Inflammatory macrophage (primary cell): Measurements from ENCODE around the gene ATRNL1.
"Not testable (repeated sequence)": the region's sequence is repeated elsewhere in the genome, so short reads cannot be mapped to it uniquely, and the experiment has no call there.

Source experiments
- DNase-seq, 2 donors: peaks; one replicate each; pipeline ENCODE4 v3.0.0-alpha.2; 2020 to 2022

Gene ATRNL1

DNA sequence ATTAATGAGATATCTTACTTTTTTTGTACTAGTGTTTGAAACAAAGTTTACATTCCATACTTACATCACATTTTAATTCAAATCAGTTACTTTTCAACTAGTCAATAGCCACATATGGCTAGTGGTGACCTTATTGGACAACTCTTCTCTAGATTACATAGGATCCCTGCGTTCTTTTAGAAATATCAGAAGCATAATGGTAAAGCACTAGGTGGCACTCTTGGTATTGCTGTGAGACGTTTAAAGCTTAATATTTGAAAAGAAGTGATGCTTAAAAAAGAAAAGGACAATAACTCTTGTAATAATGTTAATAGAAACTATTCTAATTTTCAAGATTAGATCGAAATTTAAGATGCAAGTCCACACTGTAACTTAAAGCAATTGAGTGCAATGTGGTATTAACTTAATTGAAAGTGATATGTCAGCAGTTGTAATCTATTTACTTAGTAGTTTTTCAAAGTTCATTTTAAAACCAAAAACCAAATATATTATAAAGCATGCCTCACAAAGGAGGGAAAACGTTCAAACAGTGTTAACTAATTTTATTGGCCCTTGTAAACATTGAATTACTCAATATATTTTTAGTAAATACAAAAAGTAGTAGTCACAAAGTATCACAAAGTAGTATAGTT, 339.1 kb downstream of the ATRNL1 start:
- no peak for DNase-seq

DNA sequence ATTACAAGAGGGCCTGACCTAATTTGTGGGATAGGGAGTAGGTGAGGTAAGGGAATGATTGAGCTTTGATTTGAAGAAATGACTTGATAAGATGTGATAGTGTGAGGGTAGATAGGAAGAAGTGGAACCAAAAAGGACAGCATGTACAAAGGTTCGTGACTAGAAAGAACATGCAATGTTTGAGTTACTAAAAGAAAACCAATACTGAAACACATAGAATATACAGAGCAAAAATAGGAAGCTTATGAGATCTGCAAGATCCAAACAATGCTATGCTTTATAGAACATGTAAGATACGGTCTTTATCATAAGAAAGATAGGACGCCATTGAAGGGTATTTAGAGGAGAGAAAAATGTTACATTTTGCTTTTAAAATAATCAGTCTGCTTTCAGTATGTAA, 343.8 kb downstream of the ATRNL1 start:
- no peak for DNase-seq

DNA sequence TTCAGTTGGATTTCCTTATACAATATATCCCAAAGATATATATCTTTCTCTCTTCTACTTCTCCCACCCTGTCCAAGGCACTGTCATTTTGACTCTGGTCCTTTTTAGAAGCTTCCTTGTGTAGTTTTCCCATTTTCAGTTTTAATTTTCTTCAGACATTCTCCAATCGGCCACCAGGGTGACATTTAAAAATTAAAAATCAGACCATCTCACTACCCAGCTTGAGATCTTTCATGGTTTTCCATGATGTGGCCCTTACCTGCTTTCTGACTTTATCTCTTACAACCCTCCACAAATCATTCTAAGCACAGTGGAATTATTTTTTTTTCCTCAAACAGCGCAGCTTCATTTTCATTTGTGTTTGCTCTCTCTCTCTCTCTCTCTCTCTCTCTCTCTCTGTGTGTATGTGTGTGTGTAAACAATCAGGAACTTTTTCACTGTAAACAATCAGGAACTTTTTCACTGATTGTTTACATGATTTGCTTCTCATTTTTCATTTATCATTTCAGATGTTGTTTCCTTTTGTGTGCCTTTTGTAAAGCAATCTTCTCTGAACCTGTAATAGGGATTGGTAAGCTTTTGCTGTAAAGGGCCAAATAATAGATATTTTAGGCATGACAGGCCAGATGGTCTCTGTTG, 348.9 kb downstream of the ATRNL1 start:
- no peak for DNase-seq

DNA sequence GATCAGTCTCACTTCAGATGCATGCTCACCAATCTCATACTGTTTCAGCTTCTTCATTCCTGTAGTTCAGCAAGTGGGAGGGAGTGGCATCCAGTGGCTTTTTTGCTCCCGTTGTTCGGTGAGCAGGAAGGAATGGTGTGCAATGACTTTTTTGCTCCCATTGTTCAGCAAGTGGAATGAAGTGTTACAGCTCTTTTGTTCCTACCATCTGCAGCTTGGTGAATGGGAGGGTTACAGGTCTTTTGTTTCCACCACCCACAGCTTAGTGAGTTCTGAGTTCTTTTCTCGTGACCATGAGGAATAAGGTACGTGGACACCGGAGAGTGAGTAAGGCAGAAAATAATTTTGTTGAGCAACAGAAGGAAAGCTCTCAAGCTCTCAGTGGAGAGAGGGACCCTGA, 363.6 kb downstream of the ATRNL1 start:
- DNase-seq: no peak

DNA sequence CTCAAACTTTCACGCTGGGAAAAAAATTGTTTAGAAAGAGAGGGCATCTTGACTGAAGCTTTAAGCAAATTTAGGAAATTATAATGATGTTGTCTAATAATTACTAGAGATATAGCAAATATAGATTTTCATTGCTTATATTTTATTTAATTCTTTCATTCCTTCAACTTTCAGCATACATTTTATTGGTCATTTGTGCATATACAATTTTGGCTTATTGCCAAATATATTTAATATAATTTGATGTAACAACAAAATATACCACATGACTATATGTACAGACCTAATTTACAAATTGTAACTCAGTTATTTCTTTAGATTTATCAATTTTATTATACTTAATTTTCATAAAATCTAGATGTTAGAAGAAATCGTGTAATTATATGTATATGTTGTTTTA, 390.1 kb downstream of the ATRNL1 start:
- DNase-seq: no peak

DNA sequence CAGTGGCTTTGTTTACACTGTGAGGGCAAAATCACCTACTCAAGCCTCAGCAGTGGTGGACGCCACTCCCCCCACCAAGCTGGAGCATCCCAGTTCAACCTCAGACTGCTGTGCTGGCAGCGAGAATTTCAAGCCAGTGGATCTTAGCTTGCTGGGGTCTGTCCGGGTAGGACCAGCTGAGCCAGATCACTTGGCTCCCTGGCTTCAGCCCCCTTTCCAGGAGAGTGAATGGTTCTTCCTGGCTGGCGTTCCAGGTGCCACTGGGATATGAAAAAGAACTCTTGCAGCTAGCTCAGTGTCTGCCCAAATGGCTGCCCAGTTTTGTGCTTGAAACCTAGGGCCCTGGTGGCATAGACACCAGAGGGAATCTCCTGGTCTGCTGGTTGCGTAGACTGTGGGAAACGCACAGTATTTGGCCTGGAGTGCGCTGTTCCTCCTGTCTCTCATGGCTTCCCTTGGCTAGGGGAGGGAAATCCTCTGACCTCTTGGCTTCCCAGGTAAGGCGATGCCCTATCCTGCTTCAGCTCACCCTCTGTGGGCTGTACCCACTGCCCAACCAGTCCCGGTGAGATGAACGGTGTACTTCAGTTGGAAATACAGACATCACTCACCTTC, 398.5 kb downstream of the ATRNL1 start:
- no peak for DNase-seq

DNA sequence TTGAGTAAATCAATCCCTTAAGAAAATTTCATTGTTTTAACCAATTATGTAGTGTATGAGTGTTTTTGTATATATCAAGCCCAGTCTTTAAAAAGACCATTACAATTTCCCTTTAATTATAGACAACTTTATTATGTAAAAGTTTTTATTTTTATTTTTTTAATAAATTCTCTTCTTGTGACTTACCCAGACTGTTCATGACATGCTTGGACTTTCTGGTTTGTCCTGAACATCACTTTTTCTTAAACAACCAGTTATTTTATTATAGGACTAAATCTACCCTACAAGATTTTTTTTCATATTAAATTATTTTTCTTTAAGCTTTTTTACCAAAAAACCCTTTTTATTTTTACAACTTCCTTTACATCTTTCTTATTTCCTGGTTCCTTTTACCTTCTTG, 410.4 kb downstream of the ATRNL1 start:
- no peak for DNase-seq

DNA sequence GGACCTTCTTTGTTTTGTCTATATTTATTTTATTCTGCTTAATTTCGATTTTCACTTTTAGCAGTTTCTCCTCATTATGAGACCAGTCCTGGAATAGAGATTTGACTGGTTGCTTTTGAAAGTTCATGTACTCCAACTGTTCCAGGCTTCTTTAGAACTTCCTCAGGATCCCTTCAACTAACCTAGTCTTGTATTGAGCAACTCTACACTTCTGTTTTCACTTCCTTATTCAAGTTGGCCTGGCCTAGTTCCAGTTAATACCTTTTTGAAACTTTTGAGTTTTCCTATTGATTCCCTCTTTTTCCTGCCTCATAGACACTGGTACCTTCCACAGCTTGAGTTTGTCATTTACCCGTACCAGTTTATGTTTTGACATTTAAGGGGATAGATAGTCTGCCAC, 421.7 kb downstream of the ATRNL1 start:
- peak; percentile 6 to 24 for DNase-seq

DNA sequence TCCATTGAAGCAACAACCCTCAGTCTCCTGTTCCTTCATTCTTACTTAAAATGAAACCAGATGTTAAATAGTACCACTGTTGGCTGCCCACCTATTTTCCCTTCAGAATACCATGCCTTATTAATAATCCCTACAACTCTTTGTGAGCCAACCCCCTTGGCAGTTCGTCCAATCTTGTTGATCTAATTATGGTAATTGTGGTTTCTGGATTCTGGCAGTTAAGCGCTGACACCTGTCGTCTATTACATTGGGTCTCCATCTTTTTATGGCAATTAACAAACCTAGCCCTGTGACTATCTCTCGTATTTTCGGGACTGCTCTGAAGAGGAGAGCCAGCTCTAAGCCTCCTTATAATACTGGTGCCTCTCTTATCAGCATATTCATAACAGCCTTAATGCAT, 432.0 kb downstream of the ATRNL1 start:
- no peak for DNase-seq

DNA sequence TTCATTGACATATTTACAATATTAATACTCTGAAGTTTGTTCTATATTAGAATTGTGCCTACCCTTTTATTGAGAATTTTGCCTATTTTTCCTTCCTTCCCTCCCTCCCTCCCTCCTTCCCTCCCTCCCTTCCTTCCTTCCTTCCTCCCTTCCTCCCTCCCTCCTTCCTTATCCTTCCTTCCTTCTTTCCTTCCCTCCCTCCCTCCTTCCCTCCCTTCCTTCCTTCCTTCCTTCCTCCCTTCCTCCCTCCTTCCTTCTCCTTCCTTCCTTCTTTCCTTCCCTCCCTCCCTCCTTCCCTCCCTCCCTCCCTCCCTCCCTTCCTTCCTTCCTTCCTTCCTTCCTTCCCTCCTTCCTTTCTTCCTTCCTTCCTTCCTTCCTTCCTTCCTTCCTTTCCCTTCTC, 434.5 kb downstream of the ATRNL1 start:
- not testable (repeated sequence) for DNase-seq

DNA sequence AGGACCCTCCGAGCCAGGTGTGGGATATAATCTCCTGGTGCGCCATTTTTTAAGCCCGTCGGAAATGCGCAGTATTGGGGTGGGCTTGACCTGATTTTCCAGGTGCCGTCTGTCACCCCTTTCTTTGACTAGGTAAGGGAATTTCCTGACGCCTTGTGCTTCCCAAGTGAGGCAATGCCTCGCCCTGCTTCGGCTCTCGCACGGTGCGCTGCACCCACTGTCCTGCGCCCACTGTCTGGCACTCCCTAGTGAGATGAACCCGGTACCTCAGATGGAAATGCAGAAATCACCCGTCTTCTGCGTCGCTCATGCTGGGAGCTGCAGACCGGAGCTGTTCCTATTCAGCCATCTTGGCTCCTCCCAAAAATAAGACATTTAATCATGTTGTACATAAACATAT, 443.2 kb downstream of the ATRNL1 start:
- DNase-seq: not testable (repeated sequence)

DNA sequence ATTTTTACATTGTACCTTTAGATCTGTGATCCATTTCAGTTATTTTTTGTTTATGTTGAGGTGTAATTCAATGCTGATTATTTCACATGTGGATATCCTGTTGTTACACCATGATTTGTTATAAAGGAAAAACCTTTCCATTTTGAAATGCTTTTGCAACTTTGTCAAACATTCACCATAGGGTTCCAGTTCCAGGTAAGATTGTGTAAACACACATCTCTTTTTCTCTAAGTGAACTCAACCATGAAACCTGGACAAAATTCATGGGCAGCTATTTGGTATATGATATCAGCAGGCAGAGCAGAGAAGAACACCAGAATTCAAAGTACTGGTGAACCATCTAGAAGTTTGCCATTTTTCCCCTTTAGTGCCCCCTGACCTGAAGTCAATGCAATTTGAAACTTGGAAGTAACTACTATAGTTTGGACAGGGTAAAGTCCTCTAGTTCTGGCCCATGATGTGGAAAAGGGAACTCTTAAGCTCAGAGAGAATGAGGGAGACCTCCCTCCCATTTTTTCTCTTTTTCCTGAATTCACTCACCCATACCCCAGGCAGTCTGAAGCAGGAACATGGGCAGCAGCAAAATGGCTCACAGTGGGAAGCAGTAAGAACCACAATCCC, 446.1 kb downstream of the ATRNL1 start:
- DNase-seq: no peak

DNA sequence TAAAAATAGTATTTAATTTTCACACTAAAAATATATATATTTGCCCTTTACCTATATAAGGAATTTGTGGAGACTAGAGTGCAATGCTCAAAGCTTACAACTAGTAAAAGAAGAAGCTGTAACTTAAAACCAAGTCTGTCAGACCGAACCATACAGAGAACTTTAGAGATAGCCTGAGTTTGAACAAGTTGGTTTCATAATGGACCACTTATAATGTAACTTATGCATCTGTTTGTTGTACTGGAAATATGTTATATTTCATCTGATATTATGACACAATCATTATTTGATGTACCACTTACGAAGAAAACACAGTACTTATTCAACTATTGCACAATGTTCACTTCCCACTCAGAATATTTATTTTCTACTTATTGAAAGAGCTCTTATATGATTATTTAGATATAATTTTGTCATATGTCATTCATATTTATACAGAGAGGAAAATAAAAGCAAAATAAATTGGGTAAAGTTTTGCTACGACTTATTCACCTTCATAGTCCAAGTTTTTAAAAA, 462.8 kb downstream of the ATRNL1 start:
- DNase-seq: no peak

DNA sequence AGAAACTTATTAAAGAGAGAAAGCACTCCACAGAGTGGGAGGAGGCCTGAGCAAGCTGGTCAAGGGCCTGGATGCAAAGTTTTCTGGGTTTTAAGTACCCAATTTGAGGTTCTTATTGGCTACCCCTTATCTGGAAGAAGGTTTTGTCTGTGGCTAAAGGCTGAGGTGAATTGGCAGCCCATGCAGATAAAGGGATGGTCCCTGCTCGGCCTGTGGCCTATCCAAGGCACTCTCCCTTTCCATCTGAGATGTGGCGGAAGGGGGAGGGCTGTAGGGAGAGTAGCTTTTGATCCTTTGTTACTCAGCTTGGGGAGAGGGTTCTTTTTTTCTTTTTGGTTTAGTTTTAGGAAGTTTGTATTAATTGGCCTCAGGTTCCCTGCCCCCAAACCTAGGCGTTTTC, 465.1 kb downstream of the ATRNL1 start:
- no peak for DNase-seq

DNA sequence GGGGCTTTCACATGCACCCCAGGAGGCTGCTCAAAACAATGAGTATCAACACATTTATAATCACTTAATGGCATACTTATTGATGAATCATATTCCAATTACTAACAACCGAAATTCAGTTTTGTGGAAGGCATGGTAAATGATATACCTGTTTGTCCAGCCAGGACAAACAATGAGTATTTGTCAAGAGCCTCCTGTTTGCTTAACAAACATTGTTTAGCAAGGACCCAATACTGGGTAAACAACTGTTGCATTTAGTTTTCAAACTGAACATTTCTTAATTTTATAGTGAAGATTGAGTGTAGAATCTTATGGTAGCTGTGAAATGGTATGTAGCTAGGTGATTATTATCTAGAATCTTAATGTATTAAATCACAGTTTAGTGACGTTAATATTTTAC, 473.7 kb downstream of the ATRNL1 start:
- DNase-seq: no peak

DNA sequence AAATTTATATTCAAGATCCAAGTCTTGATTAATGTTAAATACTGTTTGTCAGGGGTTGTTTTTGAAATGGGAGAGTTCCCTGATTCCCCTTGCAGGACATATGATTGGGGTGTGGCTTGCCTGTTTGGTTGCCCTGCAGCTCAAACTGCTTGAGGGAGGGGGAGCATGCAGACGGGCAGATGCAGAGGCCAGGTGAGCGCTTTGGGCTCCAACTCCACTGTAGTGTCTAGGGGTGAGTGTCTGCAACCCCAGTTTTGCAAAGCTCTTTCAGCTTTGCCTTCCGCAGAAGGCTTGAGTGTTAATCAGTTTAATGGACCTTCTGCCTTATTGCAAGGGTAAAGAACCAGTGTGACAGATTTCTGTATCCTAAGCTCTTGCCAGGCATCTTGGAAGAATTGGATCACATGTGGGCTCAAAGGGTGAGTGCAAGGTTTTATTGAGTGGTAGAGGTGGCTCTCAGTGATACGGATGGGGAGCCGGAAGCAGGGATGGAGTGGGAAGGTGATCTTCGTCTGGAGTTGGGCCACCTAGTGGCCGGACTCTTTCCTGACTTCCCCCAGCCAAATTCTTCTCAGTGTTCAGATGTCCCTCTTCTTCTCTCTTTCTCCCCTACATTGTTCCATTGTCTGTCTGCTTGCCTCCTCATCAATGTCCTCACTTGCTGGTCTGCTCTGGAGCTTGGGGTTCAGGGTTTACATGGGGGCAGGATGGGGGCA, 479.7 kb downstream of the ATRNL1 start:
- DNase-seq: no peak

DNA sequence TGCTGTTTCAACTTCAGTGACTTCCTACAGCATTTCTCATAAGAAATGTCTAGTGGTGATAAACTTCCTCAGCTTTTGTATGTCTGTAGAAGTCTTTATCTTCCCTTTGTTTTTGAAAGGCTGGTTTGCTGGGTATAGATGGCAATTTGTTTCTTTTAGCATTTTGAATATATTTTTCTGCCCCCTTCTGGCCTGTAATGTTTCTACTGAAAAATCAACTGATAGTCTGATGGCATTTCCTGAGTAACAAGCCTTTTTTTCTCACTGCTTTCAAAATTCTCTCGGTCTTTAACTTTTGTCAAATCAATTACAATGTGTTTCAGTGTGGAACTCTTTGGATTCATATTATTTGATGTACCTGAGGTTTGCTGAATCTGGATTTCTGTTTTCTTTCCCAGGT, 487.1 kb downstream of the ATRNL1 start:
- no peak for DNase-seq

DNA sequence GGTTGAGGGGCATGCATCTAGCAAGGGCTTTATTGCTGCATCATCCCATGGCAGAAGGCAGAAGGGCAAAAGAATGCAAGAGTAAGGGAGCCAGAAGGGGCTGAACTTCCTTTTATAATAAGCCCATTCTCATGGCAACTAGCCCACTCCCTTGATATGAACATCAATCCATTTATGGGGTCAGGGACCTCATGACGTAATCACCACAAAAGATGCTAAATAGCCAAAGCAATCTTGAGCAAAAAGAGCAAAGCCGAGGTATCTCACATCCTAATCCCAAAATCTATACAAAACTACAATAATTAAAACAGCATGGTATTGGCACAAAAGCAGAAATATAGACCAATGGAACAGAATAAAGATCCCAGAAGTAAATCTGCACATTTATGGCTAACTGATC, 499.9 kb downstream of the ATRNL1 start:
- DNase-seq: no peak

DNA sequence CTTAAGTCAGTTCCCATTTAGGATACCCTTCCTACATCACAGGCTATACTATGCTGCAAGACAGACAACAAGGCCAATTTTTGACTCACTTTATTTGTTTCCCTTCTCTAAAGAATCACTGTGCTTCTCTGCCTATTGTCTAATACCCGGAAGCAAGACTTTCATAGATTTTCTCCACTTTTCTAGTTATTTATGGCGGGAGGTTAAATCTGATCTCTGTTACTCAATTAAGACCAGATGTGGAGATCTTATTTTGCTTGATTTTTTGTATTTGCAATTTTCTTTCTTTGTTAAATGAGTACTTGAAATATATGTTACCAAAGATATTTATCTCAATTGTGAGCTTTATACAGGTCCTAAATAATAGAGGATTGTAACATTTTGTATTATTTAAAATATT, 511.5 kb downstream of the ATRNL1 start:
- no peak for DNase-seq

DNA sequence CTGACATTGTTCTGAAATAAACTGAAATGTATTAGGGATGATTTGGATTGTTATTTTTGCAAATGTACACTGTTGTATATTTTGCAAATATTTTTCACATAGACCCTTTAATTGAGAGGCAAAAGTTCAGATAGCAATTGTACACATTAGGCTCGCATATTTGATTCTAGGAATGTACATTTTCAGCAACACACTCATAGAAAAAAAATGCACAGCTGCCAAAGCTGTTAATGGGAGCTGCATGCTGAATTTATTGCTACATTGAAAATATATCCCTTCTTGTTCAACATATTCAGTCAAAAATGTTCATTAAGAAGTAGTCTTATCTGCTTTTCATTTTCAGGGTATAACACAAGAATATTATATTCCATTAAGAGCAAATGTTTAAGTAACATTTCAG, 512.9 kb downstream of the ATRNL1 start:
- no peak for DNase-seq

DNA sequence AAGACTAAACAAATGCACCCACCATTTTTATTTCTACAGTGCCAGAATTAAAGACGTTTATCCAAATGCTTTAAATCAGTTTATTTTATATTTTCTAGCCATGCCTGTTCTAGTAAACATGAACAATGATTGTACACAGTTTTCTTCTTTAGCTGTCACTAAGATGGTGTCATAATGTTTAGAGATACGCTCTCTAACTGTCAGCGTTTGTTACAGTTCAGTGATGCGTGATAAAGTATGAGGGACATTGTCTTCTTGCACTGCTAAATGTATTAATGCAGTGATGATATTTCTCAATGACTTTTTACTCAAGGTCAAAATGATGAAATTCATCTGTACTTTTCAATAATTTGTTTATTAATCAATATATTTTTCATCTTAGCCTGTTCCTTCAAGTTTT, 513.6 kb downstream of the ATRNL1 start:
- DNase-seq: no peak

DNA sequence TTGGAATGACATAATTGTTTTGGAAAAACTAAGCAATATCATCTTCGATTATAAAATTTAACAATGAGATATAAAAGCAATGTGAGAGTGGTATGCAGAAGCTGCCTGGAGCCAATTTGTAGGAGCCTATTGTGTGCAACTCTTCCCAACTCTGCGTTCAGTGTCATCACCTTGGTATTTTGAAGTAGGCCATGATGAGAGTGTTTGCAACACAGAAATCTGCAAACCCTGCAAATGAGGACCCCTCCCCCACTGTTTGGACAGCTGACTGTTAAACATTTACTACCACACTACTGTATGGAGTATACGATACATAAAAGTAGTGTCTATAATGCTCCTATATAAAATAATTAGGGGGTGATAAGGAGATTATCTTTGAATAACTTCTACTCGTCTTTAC, 531.3 kb downstream of the ATRNL1 start:
- no peak for DNase-seq

DNA sequence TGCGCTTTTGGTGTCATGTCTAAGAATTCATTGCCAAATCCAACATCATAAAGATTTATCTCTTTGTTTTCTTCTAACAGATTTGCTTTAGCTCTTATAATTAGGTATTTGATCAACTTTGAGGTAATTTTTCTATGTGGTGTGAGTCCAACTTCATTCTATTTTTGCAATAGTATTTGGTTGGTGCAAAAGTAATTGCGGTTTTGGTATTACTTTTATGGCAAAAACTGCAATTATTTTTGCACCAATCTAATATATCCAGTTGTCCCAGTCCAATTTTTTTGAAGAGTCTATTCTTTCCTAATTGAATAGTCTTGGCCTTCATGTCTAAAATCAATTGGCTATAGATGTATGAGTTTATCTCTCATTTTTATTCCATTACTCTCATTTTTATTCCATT, 535.5 kb downstream of the ATRNL1 start:
- DNase-seq: no peak
